ENCODE results near the gene IL32. TPM values are rescaled to one million over a fixed set of nuclear protein-coding genes. Genes with fewer than 3 reads are reported as not detected.
A peak's percentile ranks its signal among the peaks of the same experiment; 100 is the strongest.

IL32 gene
- total and polyA plus RNA-seq, 2 of the 4 experiments (the other 2 are of a cell fraction) = 25.6 to 95.7 TPM

GRCh38 chr16:3023669-3024478, 41.6 kb upstream of the IL32 start, which contains the start of the genes HCFC1R1 and THOC6:
Gene HCFC1R1 (minus strand): TSS chr16:3023942. CDS start chr16:3023941, 1 bp downstream.
Gene THOC6 (plus strand): TSS chr16:3024035. CDS start chr16:3024327, 292 bp downstream.
- peak within 1 kb of the TSS; percentile 96 for H3K18ac ChIP-seq (ENCODE audit: low read depth, low read length)
- CTCF ChIA-PET = interaction anchor here (0.9 to 1.1 kb wide), 2 partner anchors 8 to 106 kb away, joined by 3 to 6 read pairs; no protein-coding TSS in a partner anchor
- peaks cover 36% of the 10 kb centered on the region for H4K20me1 ChIP-seq (ENCODE audit: insufficient read depth, low read length)
- H3K79me1 ChIP-seq (ENCODE audit: low read depth in 1 of 2, low read length in 2 of 2) = peaks cover 0 to 27% of the 10 kb centered on the region in 2 experiments; a peak in 2 of 4 replicates
- peak within 1 kb of the TSS; percentile 57 for H3K4me3 ChIP-seq (ENCODE audit: insufficient read depth, low read depth, low read length)
- H2BK5ac ChIP-seq (ENCODE audit: low read depth, low read length, poor library complexity, severe bottlenecking) = peak within 1 kb of the TSS; percentile 99
- H4K8ac ChIP-seq (ENCODE audit: low read depth in 2 of 2, low read length in 2 of 2) = peak within 1 kb of the TSS; percentile 98
- DNase-seq = peak; percentile 98
- H4K5ac ChIP-seq (ENCODE audit: low read depth, low read length) = peak within 1 kb of the TSS; percentile 90
- H2BK15ac ChIP-seq (ENCODE audit: low read depth, low read length) = peak within 1 kb of the TSS; percentile 87; the same call in 2 of the 3 replicates
- H3K23ac ChIP-seq (ENCODE audit: low read depth, low read length) = peak within 1 kb of the TSS; percentile 99
- H2AFZ ChIP-seq (replicated peaks; ENCODE audit: low read length, poor library complexity) = peak within 1 kb of the TSS; percentile 90
- dilution Hi-C loops (cut with HindIII; ENCODE audit: low sequenced_read_pairs, unreplicated experiment) = no loop called here
- H2AK9ac ChIP-seq (replicated peaks; ENCODE audit: low read depth, low read length, poor library complexity) = peak within 1 kb of the TSS; percentile 96
- H3K56ac ChIP-seq (ENCODE audit: extremely low read depth, insufficient read depth, low read length) = peak within 1 kb of the TSS; percentile 100
- H2AK5ac ChIP-seq (ENCODE audit: low read depth, low read length) = peak within 1 kb of the TSS; percentile 99
- H3K9ac ChIP-seq (ENCODE audit: low read depth, low read length) = peak within 1 kb of the TSS; percentile 99
- peak within 1 kb of the TSS; percentile 93 for H2BK120ac ChIP-seq (ENCODE audit: low read depth, low read length)
- no peaks in the 10 kb centered on the region for H3K9me3 ChIP-seq (ENCODE audit: control insufficient read depth, insufficient read depth, low read length)
- no peaks in the 10 kb centered on the region; the same call in 1 of the 2 replicates for H3K27me3 ChIP-seq (ENCODE audit: control insufficient read depth, insufficient read depth, low read length)
- peak within 1 kb of the TSS; percentile 97 for H3K14ac ChIP-seq (replicated peaks; ENCODE audit: low read depth, low read length)
- POLR2A ChIA-PET (ENCODE audit: unreplicated experiment) = interaction anchor here (0.5 to 1.4 kb wide), 2 partner anchors 11 kb away, joined by 3 to 4 read pairs; partner anchors contain the start of gene CLDN9
- intact Hi-C loops (cut with micrococcal nuclease) = no loop called here
- peak within 1 kb of the TSS; percentile 100 for H3K27ac ChIP-seq (ENCODE audit: insufficient read depth, low read length)
- peak within 1 kb of the TSS; percentile 99 for H4K91ac ChIP-seq (ENCODE audit: insufficient read depth, low read depth, low read length)
- H3K4me1 ChIP-seq (ENCODE audit: control insufficient read depth, insufficient read depth, low read length) = peaks cover 11% of the 10 kb centered on the region
- TF ChIP-seq NFE2L2 (IDR thresholded peaks at IDR 0.05; ENCODE audit: low read depth, low read length) (no peak), MXI1 (IDR thresholded peaks at IDR 0.05; ENCODE audit: borderline replicate concordance, low read depth, low read length) (0 out of 2 replicates have a peak, but pooled peaks have one; percentile 49), USF2 (IDR thresholded peaks at IDR 0.05; ENCODE audit: low read depth, low read length) (peak; percentile 87), POLR2A (IDR thresholded peaks at IDR 0.05; ENCODE audit: low read depth, low read length) (peak; percentile 94), SMC3 (IDR thresholded peaks at IDR 0.05; ENCODE audit: low read depth, low read length) (no peak; the same call in 1 of the 2 replicates), MAZ (IDR thresholded peaks at IDR 0.05; ENCODE audit: borderline replicate concordance, low read depth, low read length) (peak; percentile 50; the same call in 1 of the 2 replicates), CEBPB (IDR thresholded peaks at IDR 0.05; ENCODE audit: low read depth, low read length) (0 out of 2 replicates have a peak, but pooled peaks have one; percentile 13), FOS (IDR thresholded peaks at IDR 0.05; ENCODE audit: low read depth, low read length) (no peak)
- no TSS peak for BruUV-seq (replicated peaks)
- 1% methylated on average over 33 of the region's 69 CpGs; no CpG with 5 or more reads in 1 of the 2 experiments for WGBS, 2 experiments (ENCODE audit: extremely low coverage in 2 of 2, insufficient read length in 1 of 2)
- in situ Hi-C loops (cut with MboI; ENCODE audit: low sequenced_read_pairs) = no loop called here
- H2BK20ac ChIP-seq (ENCODE audit: low read depth, low read length) = peak within 1 kb of the TSS; percentile 53
- H3K4ac ChIP-seq (ENCODE audit: low read depth, low read length) = peak within 1 kb of the TSS; percentile 99
- H3K9me1 ChIP-seq (ENCODE audit: insufficient read depth, low read length) = no peaks in the 10 kb centered on the region
- peaks cover 22% of the 10 kb centered on the region for H3K36me3 ChIP-seq (ENCODE audit: control insufficient read depth, insufficient read depth, low read length)
- peak within 1 kb of the TSS; percentile 95 for H3K4me2 ChIP-seq (ENCODE audit: low read depth, low read length)
- peak; percentile 42 for ATAC-seq (ENCODE audit: low read depth)

All from IMR-90 (cell line).